Mesenchymal stem cell (in vitro differentiated cells and primary cell): ENCODE results near the gene RB1.

Source experiments
- DNase-seq: peaks from one replicate; pipeline ENCODE4 v3.0.0-alpha.2; 2013
- H2AFZ ChIP-seq: one replicate; pipeline ENCODE4 v1.6.1; 2013; ENCODE audit warnings: low read depth, mild to moderate bottlenecking, control low read depth, inconsistent platforms, low read length, moderate library complexity
- H2AK5ac ChIP-seq: 2 replicates; pipeline ENCODE4 v1.6.1; 2013; ENCODE audit warnings: low read length, moderate library complexity, mild to moderate bottlenecking, inconsistent platforms; ENCODE audit not compliant: severe bottlenecking
- H2BK120ac ChIP-seq: one replicate; pipeline ENCODE4 v1.6.1; 2013; ENCODE audit warnings: low read depth, mild to moderate bottlenecking, inconsistent platforms, low read length, moderate library complexity
- H2BK12ac ChIP-seq, 2 experiments: one replicate each; pipeline ENCODE4 v1.6.1; 2013; ENCODE audit warnings: inconsistent platforms in 2 of 2, low read length in 2 of 2, mild to moderate bottlenecking in 2 of 2, moderate library complexity in 2 of 2, control low read depth in 1 of 2
- H2BK15ac ChIP-seq: one replicate; pipeline ENCODE4 v1.6.1; 2013; ENCODE audit warnings: mild to moderate bottlenecking, low read depth, inconsistent platforms; ENCODE audit not compliant: poor library complexity, severe bottlenecking
- H2BK5ac ChIP-seq: 2 replicates; pipeline ENCODE4 v1.6.1; 2013; ENCODE audit warnings: low read depth, mild to moderate bottlenecking, low read length, control low read depth, inconsistent platforms; ENCODE audit not compliant: poor library complexity, severe bottlenecking
- H3K14ac ChIP-seq, 2 experiments: one replicate each; pipeline ENCODE4 v1.6.1; 2013; ENCODE audit warnings: inconsistent platforms in 2 of 2, low read length in 2 of 2, control low read depth in 1 of 2, mild to moderate bottlenecking in 1 of 2, moderate library complexity in 1 of 2
- H3K18ac ChIP-seq, 2 experiments: one replicate each; pipeline ENCODE4 v1.6.1; 2013; ENCODE audit warnings: inconsistent platforms in 2 of 2, low read length in 2 of 2, control low read depth in 1 of 2, low read depth in 1 of 2, mild to moderate bottlenecking in 1 of 2
- H3K23ac ChIP-seq, 2 experiments: one replicate each; pipeline ENCODE4 v1.6.1; 2013; ENCODE audit warnings: inconsistent platforms in 2 of 2, low read length in 2 of 2, mild to moderate bottlenecking in 2 of 2, moderate library complexity in 2 of 2, control low read depth in 1 of 2
- H3K27ac ChIP-seq: 2 replicates; pipeline ENCODE4 v1.5.1; 2013; ENCODE audit warnings: mild to moderate bottlenecking, moderate library complexity, low read length, control low read depth, inconsistent platforms; ENCODE audit not compliant: poor library complexity, severe bottlenecking
- H3K27me3 ChIP-seq, 2 experiments: 2 replicates each; pipeline versions ENCODE4 v1.6.1 to v1.7.0; 2013; ENCODE audit warnings: low read length in 2 of 2, mild to moderate bottlenecking in 2 of 2, moderate library complexity in 2 of 2, control low read depth in 1 of 2, inconsistent platforms in 1 of 2; ENCODE audit not compliant: control insufficient read depth in 1 of 2, insufficient read depth in 1 of 2
- H3K36me3 ChIP-seq, 2 experiments: 2 replicates each; pipeline versions ENCODE4 v1.6.1 to v1.7.0; 2013; ENCODE audit warnings: low read length in 2 of 2, control low read depth in 1 of 2, inconsistent platforms in 1 of 2, low read depth in 1 of 2, mild to moderate bottlenecking in 1 of 2; ENCODE audit not compliant: insufficient read depth in 2 of 2, control insufficient read depth in 1 of 2
- H3K4ac ChIP-seq, 2 experiments: one replicate each; pipeline ENCODE4 v1.6.1; 2013; ENCODE audit warnings: inconsistent platforms in 2 of 2, low read length in 2 of 2, mild to moderate bottlenecking in 2 of 2, moderate library complexity in 2 of 2, control low read depth in 1 of 2, low read depth in 1 of 2
- H3K4me1 ChIP-seq: 2 replicates; pipeline ENCODE4 v1.6.1; 2013; ENCODE audit warnings: low read depth, low read length, control low read depth; ENCODE audit not compliant: control insufficient read depth, insufficient read depth
- H3K4me2 ChIP-seq: 2 replicates; pipeline ENCODE4 v1.6.1; 2013; ENCODE audit warnings: low read length, mild to moderate bottlenecking, inconsistent platforms; ENCODE audit not compliant: poor library complexity, severe bottlenecking
- H3K4me3 ChIP-seq, 2 experiments: 2 replicates each; pipeline versions ENCODE4 v1.5.1 to v1.7.0; 2013; ENCODE audit warnings: low read length in 2 of 2, mild to moderate bottlenecking in 2 of 2, control low read depth in 1 of 2, low read depth in 1 of 2; ENCODE audit not compliant: insufficient read depth in 1 of 2
- H3K79me1 ChIP-seq: replicated peaks from 2 replicates; pipeline ENCODE4 v1.6.1; 2013; ENCODE audit warnings: mild to moderate bottlenecking, control low read depth, low read length, inconsistent platforms; ENCODE audit not compliant: poor library complexity, severe bottlenecking
- H3K9ac ChIP-seq: 2 replicates; pipeline ENCODE4 v1.7.0; 2013; ENCODE audit warnings: mild to moderate bottlenecking, low read length, moderate library complexity
- H3K9me3 ChIP-seq: 2 replicates; pipeline ENCODE4 v1.7.0; 2013; ENCODE audit warnings: mild to moderate bottlenecking, low read length; ENCODE audit not compliant: control insufficient read depth
- H4K8ac ChIP-seq: one replicate; pipeline ENCODE4 v1.6.1; 2013; ENCODE audit warnings: inconsistent platforms, mild to moderate bottlenecking, low read length, moderate library complexity
- H4K91ac ChIP-seq: one replicate; pipeline ENCODE4 v1.6.1; 2013; ENCODE audit warnings: mild to moderate bottlenecking, low read length, inconsistent platforms
- WGBS: methylation state at CpG from one replicate; pipeline ENCODE4 v1.1.7; 2013; ENCODE audit warnings: mixed read lengths; 5-methylcytosine and 5-hydroxymethylcytosine counted together

RB1 gene

DNA sequence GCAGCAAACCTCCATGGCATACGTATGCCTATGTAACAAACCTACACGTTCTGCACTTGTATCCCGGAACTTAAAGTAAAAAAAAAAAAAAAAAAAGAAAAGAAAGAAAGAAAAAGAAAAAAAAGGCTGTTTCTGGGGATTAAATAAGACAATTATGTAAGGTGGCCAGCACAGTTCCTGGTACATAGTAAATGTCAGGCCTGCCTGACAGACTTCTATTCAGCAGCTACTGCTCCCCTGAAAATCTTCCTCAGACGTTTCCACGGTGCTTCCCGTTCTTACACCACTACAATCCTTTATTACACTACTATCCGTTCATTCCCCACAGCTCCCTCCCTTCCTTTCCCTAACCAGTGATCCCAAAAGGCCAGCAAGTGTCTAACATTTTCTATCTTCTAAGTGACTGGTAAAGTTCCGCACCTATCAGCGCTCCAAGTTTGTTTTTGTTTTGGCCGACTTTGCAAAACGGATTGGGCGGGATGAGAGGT, 636 bp upstream of the RB1 start:
- peak overlapping the region; percentile 94 for H3K27ac ChIP-seq
- 11% methylated on average over 10 of the region's 12 CpGs for WGBS
- H2BK12ac ChIP-seq: no peak overlapping the region

DNA sequence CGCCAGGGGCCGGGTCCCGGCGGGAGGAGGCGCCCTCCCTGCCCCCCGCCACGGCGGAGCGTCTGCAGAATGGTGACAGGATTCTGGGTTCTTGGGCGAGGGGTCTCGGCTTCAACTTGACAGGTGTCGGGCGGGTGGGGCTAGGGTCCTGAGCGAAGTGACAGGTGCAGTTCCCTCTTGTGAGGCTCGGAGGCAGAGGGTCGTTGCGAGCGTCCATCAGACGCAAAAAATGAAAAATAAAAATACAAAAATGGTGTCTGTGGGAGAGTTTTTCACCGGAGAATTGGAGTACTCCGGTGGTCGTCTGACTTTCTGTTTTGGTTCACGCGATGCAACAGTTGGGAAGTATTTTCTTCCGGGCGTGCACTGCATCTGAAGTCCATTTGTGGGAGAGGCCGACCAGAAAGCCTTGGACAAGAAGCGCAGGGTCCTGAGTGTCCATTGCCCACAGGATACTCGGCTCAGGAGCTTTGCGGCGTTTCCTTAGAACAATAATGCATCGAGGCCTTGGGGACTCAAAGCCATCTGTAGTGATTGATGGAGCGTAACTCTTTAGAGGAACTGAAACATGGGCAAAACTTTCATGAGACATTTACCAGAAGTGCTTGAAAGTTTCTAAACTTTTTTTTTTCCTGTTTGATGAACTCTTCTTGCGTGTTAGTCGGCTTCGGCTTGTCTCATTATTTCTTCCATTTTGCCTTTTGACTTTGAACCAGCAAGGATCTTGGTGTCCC, 759 bp downstream of the RB1 start:
- Histone ChIP-seq H3K36me3 (peaks cover 2 to 10% of the 10 kb centered on the region in 2 experiments), H2AK5ac (no peak overlapping the region), H4K91ac (peak overlapping the region; percentile 73), H3K14ac (peak overlapping the region in 1 of 2 experiments; percentile 98), H3K18ac (peak overlapping the region; percentile 98 to 99), H3K4me3 (peak overlapping the region; percentile 88 to 93), H3K23ac (peak overlapping the region in 1 of 2 experiments; percentile 93), H3K27ac (peak overlapping the region; percentile 22), H4K8ac (peak overlapping the region; percentile 87), H2AFZ (peak overlapping the region; percentile 99), H2BK12ac (no peak overlapping the region), H2BK15ac (peak overlapping the region; percentile 80), H2BK5ac (peak overlapping the region; percentile 87), H3K4ac (peak overlapping the region; percentile 89 to 97), H3K4me2 (peak overlapping the region; percentile 81), H3K9me3 (no peaks in the 10 kb centered on the region), H3K4me1 (peaks cover 3% of the 10 kb centered on the region), H2BK120ac (peak overlapping the region; percentile 77), H3K27me3 (no peaks in the 10 kb centered on the region), H3K79me1 (no peaks in the 10 kb centered on the region), H3K9ac (peak overlapping the region; percentile 99)
- DNase-seq: peak; percentile 77
- WGBS: 3% methylated on average over 36 of the region's 36 CpGs

More for the DNA sequence above, 636 bp upstream of the RB1 start:
- Histone ChIP-seq H2AK5ac (no peak overlapping the region), H3K9ac (peak overlapping the region; percentile 99), H3K9me3 (no peaks in the 10 kb centered on the region), H2BK5ac (peak overlapping the region; percentile 81), H3K4me3 (peak overlapping the region; percentile 88 to 93), H3K79me1 (no peaks in the 10 kb centered on the region), H3K23ac (peak overlapping the region in 1 of 2 experiments; percentile 50), H2AFZ (peak overlapping the region; percentile 88), H3K18ac (peak overlapping the region; percentile 89 to 98), H3K4ac (peak overlapping the region; percentile 78 to 96), H3K14ac (peak overlapping the region in 1 of 2 experiments; percentile 76), H3K27me3 (no peaks in the 10 kb centered on the region), H2BK15ac (peak overlapping the region; percentile 88), H4K91ac (peak overlapping the region; percentile 90), H2BK120ac (peak overlapping the region; percentile 27), H3K4me2 (peak overlapping the region; percentile 91), H4K8ac (peak overlapping the region; percentile 98), H3K4me1 (peaks cover 3% of the 10 kb centered on the region), H3K36me3 (peaks cover 0 to 3% of the 10 kb centered on the region in 2 experiments)
- DNase-seq: peak; percentile 84

DNA sequence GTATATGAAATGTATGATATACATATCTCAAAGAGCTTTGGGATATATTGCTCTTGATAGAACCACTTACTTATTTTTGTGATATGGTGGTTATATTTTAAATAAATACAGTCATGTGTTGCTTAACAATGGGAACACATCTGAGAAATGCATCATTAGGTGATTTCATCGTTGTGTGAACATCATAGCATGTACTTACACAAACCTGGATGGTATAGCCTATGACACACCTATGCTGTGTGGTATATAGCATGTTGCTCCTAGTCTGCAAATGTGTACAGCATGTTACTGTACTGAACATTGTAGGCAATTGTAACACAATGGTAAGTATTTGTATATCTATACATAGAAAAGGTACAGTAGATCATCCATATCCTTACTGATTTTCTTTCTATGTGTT, 7.7 kb downstream of the RB1 start:
- Histone ChIP-seq H3K36me3 (peaks cover 5 to 24% of the 10 kb centered on the region in 2 experiments), H3K27ac (no peak overlapping the region), H3K4ac (no peak overlapping the region), H2AK5ac (no peak overlapping the region), H2BK15ac (no peak overlapping the region), H3K9ac (no peak overlapping the region), H2BK120ac (no peak overlapping the region), H3K18ac (no peak overlapping the region), H3K14ac (no peak overlapping the region), H3K79me1 (no peaks in the 10 kb centered on the region), H4K91ac (no peak overlapping the region), H2BK5ac (no peak overlapping the region), H3K4me1 (no peaks in the 10 kb centered on the region), H3K9me3 (no peaks in the 10 kb centered on the region), H3K27me3 (no peaks in the 10 kb centered on the region), H2BK12ac (no peak overlapping the region), H3K4me2 (no peak overlapping the region), H2AFZ (no peak overlapping the region), H3K23ac (no peak overlapping the region), H3K4me3 (no peak overlapping the region), H4K8ac (no peak overlapping the region)
- WGBS: 100% methylated on average over 1 of the region's 1 CpG
- DNase-seq: no peak

DNA sequence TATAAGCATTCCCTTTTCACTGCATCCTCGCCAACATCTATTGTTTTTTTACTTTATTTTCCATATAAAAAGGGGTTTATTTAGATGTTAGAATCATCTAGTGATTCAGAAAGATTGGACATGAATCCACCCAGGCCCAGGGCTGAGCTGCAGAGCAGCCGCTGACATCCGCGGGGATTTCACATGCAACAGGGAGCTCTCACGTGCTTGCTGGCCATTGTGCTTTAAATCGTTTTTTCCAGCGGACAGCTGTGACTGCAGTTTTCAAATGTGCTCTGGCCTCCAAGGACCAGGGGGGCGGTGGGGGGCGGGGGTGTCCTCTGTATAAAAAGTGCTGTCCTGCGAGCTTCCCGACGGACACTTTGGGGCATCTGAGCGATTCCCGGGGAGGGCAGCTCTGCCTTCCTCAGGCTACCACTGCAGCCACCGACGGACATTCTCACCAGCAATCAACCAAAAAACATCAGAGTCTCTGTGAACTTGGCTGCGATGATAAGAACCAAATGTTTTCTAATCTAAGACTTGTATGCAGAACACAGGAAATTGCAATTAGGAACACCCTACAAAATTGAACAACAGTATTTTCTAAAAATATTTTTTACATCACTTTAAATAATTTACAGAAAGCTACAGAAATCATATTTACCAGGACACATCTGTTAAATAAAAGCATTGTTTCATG, 12.6 kb downstream of the RB1 start:
- no peaks in the 10 kb centered on the region for H3K9me3 ChIP-seq
- no peak overlapping the region for H4K91ac ChIP-seq
- no peak overlapping the region for H2BK5ac ChIP-seq
- H3K4me1 ChIP-seq: no peaks in the 10 kb centered on the region
- H2AK5ac ChIP-seq: no peak overlapping the region
- H3K9ac ChIP-seq: no peak overlapping the region
- H2AFZ ChIP-seq: no peak overlapping the region
- no peak overlapping the region for H4K8ac ChIP-seq
- H3K18ac ChIP-seq: no peak overlapping the region
- peaks cover 39% of the 10 kb centered on the region for H3K79me1 ChIP-seq
- no peak overlapping the region for H2BK12ac ChIP-seq
- no peak for DNase-seq
- 96% methylated on average over 16 of the region's 17 CpGs for WGBS
- no peak overlapping the region for H3K14ac ChIP-seq
- H3K4me2 ChIP-seq: no peak overlapping the region
- H3K36me3 ChIP-seq: peaks cover 24 to 48% of the 10 kb centered on the region in 2 experiments
- H3K27ac ChIP-seq: no peak overlapping the region
- no peak overlapping the region for H3K4me3 ChIP-seq
- peak overlapping the region in 1 of 2 experiments; percentile 26 for H3K23ac ChIP-seq
- no peaks in the 10 kb centered on the region for H3K27me3 ChIP-seq
- no peak overlapping the region for H2BK120ac ChIP-seq
- no peak overlapping the region for H2BK15ac ChIP-seq
- no peak overlapping the region for H3K4ac ChIP-seq
